ENCODE measurements around the gene NOX3.
"Not testable (repeated sequence)": the region's sequence is repeated elsewhere in the genome, so short reads cannot be mapped to it uniquely, and the experiment has no call there.

The NOX3 gene, protein sequence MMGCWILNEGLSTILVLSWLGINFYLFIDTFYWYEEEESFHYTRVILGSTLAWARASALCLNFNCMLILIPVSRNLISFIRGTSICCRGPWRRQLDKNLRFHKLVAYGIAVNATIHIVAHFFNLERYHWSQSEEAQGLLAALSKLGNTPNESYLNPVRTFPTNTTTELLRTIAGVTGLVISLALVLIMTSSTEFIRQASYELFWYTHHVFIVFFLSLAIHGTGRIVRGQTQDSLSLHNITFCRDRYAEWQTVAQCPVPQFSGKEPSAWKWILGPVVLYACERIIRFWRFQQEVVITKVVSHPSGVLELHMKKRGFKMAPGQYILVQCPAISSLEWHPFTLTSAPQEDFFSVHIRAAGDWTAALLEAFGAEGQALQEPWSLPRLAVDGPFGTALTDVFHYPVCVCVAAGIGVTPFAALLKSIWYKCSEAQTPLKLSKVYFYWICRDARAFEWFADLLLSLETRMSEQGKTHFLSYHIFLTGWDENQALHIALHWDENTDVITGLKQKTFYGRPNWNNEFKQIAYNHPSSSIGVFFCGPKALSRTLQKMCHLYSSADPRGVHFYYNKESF

DNA sequence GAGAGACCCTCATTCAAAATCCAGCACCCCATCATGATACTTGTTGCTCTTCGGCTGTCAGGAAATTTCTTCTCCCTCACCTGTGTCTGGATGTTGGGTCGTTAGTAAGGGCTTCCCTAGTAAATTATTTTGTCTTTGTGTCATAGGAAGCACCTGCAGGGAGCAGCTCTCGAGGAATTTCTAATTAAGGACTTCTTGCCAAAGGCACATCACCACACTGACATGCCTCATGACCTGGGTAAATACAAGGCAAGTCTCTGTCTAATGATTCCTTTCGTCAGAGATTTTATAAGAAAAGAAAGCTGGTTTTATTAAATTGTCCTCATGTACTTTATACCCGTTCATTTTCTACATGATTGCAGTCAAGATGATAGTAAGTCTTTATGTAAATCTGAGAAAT lies at the start of gene NOX3:
TSS of gene NOX3 (minus strand) at position 74 of the 400 bp plus-strand sequence. CDS start at position 35, 39 bp downstream.
- no peak for DNase-seq

DNA sequence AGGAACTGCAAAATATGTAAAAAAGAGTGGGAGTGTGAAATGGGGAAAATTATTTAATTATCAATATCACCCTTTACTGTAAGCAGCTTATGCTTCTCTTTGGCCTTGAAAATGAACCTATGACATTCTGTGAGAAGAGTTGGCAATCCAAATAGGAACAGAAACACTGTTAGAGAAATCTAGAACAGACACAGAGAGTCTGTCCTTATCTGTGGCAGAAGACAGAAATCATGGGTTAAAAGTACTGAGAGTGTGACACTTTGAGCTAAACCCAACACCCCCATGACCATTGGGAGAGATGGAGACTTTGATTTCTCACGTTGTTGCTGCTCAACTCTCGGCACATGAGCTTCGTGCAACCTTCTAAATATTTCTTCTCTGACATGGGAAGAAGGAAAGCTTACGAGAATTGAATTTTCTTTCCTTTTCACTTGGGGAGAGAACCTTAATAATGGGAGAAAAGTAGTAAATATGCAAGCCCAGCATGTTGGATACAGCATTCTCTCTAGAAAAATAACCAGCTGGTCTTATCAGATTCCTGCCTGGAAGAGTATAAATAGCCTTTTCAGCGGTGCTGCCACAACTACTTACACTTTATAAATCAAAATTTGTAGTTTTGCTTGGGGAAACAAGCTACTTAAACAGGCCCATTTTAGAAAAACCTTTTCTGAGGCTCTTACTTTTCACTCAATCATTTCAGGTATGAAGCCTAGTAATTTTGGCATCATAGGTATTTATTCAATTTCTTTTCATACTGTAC lies 49.4 kb upstream of the NOX3 start:
- no peak for DNase-seq

DNA sequence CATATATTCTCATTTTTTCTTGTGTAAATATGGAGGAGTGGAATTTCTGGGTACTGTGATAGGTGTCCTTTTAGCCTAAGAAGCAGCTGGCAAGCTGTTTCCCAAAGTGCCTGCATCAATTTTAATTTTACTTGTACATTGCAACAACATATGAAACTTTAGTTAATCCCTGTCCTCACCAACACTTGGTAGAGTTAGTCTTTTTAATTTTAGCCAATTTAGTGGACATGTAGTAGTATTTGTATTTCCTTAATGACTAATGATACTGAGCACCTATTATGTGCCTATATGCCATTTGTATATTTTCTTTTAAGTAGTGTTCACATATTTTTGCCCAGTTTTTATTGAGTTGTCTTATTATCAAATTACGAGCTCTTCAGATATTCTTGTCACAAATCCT lies 46.8 kb upstream of the NOX3 start:
- no peak for DNase-seq

DNA sequence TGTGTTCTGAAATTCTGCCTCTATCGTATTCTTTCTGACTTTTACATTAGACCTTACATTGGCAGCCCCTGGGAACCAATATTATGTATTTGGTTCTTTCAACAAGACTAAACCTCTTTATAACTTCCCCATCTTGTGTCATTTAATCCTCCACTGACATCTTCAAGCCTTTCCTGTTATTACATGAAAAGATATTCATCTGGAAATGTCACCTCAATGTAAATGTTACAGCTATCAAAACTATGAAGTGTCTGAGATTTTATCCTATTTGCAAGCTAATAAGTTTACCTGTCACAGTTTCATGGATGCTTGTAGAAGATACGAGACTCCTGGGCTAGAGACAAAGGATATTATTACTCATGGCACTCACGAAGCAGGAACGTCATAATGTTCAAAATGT lies 43.9 kb upstream of the NOX3 start:
- no peak for DNase-seq

DNA sequence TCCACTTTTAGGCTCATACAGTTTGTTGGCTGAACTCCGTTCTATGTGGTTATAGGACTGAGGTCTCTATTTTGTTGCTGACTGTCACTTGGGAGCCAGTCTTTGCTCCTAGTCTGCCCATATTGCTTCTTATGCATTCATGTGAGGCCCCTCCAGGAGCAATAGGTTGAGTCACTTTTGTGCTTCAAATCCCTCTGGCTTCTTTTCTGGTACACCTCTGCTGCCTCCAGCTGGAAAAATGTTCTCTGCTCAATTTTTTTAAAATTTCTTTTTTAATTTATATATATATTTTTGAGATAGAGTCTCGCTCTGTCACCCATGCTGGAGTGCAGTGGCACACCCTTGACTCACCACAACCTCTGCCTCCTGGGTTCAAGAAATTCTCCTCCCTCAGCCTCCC lies 42.7 kb upstream of the NOX3 start:
- DNase-seq: no peak

DNA sequence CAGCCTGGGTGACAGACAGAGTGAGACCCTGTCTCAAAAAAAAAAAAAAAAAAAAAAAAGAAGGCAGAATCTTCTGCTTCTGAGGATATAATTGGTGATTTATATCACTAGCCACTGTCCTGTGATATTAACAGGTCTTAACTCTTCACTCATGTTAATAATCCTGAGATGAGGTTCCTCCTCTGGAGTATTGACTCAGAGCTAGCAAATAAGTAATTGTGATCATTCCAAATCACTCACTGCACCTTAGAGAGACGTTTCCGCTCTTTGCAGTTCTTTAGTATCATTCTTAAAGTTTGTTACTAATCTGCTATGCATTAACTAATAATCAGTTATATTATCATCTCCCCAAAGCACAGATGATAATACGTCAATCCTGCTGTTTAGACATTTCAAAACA lies 41.6 kb upstream of the NOX3 start:
- DNase-seq: no peak

DNA sequence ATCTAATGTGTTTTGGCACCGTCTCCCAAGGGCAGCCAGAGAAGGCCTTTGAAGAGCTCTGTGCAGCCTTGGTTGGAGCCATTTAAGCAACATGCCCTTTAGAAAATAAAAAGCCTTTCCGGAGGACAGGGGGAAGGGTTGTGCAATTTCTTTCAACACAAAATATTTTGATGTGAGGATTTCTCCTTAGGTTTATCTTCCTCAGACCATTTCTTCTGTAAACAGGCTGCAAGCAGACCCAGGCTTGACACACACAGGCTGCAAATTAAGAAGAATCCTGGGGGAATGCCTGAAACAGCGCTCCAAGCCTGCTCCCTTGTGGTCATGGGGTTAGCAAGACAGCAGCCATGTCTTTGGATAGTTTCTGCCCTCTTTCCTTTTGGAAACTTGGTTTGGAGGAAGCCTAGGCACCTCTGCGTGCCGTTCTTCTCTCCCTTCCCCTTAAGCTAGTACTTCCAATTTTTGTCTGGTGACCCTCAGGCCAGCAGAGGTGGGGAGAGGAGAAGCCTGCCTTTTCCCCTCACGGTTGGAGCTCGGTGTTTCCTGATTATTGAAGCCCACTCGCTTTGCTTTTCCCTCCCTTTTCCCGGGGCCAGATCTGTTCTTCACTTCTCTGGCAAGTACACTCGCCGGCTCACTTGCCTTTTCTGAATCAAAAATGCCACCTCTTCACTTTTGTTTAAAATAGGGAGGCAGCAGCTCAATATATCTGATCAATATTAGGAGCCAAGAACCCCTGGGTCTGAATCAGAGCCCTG lies 39.6 kb upstream of the NOX3 start:
- DNase-seq: no peak

DNA sequence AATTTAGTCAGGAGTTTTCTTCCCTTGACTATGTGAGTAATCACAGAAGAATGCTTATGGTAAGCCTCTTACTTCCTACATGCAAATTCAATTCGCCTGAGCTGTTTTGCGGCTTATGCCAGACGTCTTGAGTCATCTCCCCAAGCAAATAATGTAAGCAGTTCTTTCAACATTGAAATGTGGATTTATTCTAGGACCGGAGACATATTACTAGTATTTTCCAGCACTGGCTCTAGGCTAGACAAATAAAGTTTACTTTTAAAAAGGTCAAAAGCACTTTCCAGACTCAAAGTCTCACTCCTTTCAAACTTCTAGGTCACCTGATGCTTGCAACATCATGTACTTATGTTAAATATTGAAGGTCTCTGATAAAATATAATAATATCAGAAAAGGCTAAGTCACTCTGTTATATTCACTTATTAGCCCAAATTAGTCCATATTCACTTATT lies 38.1 kb upstream of the NOX3 start:
- DNase-seq: no peak

DNA sequence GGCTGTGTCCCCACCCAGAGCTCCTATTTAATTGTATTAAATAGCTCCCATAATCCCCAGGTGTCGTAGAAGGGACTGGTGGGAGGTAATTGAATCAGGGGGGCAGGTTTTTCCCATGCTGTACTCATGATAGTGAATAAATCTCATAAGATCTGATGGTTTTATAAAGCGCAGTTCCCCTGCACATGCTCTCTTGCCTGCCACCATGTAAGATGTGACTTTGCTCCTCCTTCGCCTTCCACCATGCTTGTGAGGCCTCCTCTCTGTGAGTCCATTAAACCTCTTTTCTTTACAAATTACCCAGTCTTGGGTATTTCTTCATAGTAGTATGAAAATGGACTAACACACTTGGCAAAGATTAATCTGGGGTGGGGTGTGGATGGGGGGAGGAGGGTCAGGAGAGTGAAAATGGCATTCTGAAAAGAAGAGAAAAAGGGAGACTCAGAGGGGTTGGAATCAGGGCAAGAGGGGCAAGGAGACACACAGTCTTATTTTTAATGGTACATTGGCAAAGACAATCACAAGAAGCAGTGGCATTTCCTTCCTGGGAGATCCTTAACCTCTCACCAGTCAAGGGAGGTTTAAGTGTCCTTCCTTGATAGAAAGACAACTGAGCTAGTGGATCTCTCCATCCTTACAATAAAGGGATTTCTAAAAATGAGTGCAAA lies 37.5 kb upstream of the NOX3 start:
- DNase-seq: no peak

DNA sequence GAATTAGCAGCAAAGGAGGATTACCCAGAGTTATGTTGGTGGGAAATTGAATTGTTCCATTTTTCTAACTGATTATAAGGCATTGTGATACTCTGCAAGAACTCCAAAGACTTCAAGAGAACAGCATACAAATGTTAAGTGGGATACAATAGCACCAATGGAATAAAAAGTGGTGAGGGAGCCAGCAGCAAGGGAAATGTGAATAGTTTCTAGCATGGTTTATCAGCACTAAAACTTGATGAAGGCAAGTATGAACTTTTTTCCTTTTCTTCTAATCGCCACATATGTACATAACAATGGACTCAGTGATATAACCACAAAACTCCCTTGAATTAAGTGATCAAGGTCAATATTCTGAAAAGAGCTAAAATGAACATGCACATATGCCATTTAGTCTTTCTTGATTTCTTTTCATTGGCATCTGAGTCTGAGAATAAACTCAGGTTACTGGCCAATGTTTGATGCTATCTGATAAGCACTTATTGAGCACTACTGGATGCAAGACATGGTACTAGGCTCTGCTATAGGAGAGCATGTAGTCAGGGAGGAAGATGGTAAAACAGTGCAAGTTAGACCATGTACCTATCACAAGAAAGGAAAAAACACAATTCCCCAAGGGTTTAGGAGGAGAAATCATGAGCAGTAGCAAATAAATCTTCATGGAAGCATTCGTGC lies 36.6 kb upstream of the NOX3 start:
- no peak for DNase-seq

DNA sequence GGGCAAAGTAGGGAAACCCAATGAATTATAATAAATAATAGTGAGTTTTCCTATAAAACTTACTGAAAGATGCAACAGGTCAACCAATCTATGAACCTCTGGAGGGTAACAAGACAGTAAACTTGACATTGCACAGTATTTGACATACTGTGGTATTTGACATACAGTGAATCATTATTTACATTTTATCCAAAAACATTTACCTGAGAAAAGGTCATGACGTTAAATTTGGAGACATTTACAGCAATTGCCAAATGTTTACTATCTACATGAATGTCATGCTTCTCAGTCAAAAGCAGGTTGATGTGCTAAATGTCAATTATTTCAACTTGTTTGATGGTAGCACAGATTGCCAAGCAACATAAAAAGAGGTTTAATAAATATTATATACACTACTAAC lies 35.8 kb upstream of the NOX3 start:
- DNase-seq: no peak

DNA sequence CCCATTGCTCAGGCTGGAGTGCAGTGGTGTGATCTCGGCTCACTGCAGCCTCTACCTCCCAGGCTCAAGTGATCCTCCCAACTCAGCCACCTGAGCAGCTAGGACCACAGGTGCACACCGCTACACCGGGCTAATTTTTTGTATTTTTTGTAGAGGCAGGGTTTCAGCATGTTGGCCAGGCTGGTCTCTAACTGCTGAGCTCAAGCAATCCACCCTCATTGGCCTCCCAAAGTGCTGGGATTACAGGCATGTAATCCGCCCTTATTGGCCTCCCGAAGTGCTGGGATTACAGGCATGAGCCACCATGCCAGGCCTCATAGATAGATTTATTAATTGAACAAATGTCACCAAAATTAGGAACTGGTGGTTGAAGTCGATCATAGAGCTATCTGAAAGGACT lies 32.6 kb upstream of the NOX3 start:
- not testable (repeated sequence) for DNase-seq

DNA sequence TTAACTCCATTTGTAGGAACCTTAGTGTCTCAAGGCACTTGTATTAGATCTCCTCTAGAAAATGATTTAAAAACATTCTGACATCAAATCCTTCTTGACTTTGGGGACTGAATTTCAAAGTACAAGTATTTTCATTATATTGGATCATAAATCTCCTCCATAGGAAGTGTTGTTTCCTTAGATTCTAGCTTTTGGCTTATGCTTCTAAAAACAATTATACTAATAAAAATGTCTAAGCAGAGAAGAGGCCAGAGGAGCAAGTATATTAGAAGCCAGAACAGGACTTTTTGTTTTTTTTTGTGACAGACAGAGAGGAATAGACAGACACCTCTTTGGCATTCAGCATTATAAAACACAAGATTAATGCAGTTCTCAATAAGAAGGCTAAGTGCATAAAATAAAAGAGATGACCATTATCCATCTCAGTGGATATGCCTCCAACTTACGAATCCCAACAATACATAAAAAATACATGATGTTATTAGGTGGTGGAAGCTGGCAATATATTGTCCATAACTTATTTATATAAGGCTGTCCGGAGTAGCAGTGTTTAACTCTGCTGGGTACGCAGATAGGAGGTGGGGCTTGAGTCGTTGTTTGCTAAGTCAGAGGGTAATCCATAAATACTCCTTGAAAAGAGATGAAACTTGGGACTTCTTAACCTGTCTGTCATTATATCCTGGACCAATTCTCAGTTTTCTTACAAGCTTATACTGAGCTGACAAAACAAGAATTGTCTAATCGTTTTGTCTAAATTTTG lies 31.9 kb upstream of the NOX3 start:
- DNase-seq: no peak

DNA sequence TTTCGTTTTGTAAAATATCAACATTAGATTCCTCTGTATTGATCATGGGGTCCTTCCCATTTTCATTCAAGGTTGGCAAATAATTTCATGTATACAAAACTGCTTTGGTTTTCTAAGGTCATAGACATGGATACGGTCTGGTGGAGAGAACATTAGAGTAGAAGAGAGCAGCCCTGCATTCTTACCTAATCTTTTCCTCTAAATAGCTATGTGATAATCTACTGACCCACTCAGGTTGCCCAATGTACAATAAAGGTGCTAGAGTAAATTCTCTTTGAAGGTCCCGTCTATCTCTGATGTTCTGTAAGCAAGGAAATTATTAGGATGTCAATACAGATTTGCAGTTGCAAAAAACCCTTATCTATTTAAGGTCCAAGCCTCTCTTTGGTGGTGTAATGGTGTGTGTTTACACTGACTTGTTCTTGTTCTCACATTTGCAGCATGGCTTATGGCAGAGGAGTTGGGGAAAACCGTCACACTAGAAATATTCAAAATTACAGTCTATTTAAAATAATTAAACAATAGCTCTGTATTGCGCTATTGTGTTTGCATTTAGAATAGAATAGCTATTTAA lies 31.2 kb upstream of the NOX3 start:
- no peak for DNase-seq

DNA sequence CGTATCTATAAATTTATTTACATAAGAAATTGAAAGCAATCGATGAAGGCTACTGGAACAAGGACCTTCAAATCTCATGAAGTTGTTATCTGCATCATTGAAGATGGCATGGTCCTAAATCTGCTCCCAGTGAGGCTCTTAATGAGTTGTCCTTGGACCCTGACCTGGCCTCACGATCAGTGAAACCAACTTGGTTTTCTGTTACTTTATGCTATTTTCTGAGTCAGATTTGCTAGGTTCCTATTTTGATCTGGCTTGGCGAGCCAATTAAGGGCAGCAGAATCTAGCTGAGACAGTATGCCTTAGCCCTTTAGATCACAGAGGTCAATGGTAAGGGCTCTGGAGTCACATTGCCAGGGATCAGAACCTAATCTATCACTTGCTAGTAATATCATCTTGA lies 30.1 kb upstream of the NOX3 start:
- no peak for DNase-seq

DNA sequence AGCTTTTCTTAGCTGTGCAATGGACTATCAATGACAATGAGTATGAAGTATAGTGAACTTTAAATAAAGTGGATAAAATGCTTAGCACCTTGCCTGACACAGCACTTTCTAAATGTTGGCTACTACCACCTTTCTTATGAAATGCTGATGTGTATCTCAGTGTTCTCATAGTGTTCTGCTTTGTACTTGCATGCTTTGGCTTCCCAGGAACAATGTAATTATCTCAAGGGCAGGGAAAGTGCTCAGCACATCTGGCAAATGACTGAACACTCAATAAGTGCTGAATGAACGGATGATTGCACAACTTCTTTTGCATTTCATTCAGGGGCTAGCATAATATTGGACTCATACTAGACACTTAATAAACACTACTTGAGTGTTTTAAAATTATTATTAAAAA lies 28.2 kb upstream of the NOX3 start:
- DNase-seq: no peak

DNA sequence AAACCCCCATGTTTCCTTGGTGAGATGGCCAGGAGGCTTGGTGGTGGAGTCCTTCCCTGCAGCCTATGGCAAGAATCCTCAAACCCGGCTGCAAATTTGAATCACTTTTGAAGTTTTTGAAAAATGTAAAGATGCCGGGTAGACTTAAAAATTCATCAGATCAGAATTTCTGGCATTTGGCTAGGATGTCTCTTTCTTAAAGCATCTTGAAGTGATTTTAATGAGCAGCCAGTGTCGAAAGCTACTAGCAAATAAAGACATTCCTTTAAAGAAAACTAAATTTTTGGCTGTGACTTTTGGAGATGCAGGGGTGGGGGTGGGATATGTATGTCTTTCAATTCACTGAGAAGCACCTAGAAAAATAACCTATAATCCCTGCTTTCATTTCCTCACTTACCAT lies 25.6 kb upstream of the NOX3 start:
- no peak for DNase-seq

DNA sequence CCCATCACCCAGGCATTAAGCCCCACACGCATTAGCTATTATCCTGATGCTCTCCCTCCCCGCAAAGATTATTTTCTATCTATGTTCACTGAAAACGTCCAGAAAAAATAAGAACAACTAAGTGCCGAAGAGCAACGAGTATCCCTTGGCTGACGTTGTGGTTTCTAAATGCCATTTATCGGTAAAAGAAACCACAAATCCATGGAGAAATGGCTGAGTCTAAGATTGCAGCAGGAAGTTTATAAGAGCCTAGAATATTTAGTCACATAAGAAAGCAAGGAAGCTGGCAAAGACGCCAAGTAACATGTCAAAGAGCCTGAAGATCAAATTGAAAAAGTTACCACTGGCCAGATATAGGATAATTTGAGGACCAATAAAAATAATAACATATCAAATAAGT lies 18.1 kb upstream of the NOX3 start:
- DNase-seq: no peak

DNA sequence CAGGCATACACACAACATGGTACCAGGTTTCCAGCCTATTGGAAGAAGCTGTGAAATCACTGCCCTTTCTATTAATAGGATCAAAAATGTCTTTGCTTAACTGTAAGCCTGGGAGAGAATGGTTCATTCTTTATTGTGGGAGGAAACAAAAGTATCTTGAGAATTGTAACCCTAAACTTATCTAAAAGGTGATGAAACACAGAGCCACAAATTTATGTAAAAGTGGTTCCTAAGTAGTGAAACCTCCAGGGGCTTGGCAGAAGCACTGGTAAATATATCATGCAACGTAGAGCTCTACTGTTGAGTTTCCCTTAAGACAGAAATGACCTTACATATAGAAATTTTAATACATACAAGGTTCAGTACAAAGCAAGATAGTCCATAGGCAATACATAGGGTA lies 17.2 kb upstream of the NOX3 start:
- DNase-seq: no peak

DNA sequence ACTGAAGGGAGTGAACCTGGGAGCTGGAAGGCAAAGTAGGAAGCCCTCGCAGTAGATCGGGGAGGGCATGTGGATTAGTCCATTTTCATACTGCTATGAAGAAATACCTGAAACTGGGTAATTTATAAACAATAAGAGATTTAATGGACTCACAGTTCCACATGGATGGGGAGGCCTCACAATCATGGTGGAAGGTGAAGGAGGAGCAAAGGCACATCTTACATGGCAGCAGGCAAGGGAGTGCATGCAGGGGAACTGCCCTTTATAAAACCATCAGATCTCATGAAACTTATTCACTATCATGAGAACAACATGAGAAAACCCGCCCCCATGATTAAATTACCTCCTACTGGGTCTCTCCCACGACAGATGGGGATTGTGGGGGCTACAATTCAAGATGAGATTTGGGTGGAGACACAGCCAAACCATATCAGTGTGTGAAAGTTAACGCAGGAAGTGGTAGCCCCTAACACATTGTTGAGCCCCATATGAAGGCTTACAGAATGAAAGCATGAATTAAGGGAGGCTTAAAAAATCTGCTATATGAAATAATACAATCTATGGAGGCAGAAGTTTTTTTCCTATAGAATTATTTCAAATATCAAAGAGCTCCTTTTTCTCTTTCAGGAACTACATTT lies 15.5 kb upstream of the NOX3 start:
- DNase-seq: not testable (repeated sequence)
